Type B pancreatic cell (in vitro differentiated cells): ENCODE results near the gene GAB2. TPM values are rescaled to one million over a fixed set of nuclear protein-coding genes. Genes with fewer than 3 reads are reported as not detected.
"Not testable (repeated sequence)": the region's sequence is repeated elsewhere in the genome, so short reads cannot be mapped to it uniquely, and the experiment has no call there.

Experiments used
- DNase-seq: peaks from one replicate; pipeline ENCODE4 v3.0.0; 2021; ENCODE audit warnings: mixed read lengths; ENCODE audit not compliant: unreplicated experiment; ENCODE audit errors: extremely low spot score
- H3K27ac Mint-ChIP-seq: 2 replicates; pipeline ENCODE4 v1.8.0; 2021; ENCODE audit warnings: mild to moderate bottlenecking, mixed read lengths
- H3K27me3 Mint-ChIP-seq: 2 replicates; pipeline ENCODE4 v1.8.0; 2021; ENCODE audit warnings: mixed read lengths
- H3K36me3 Mint-ChIP-seq: 2 replicates; pipeline ENCODE4 v1.8.0; 2021; ENCODE audit warnings: mixed read lengths
- H3K4me1 Mint-ChIP-seq: one replicate; pipeline ENCODE4 v1.8.0; 2021; ENCODE audit warnings: mixed read lengths; ENCODE audit not compliant: unreplicated experiment
- H3K4me3 Mint-ChIP-seq: 2 replicates; pipeline ENCODE4 v1.8.0; 2021; ENCODE audit warnings: mild to moderate bottlenecking, mixed read lengths
- H3K9me3 Mint-ChIP-seq: 2 replicates; pipeline ENCODE4 v1.8.0; 2021; ENCODE audit warnings: mixed read lengths
- total RNA-seq: library from RNA; stranded (reverse); gene quantifications from 2 replicates; pipeline ENCODE4 v1.2.1, GENCODE V29; 2021; ENCODE audit warnings: low replicate concordance
- TF ChIP-seq, protein P1 (sequence below): fragments of 200-600 bp; sonication (generic); conservative IDR thresholded peaks from 2 replicates; pipeline ENCODE4 v1.5.0; 2021; ENCODE audit warnings: antibody characterized with exemption, mild to moderate bottlenecking

Gene GAB2
- total RNA-seq, 1 donor from 2014 or later: 23.3 TPM

DNA sequence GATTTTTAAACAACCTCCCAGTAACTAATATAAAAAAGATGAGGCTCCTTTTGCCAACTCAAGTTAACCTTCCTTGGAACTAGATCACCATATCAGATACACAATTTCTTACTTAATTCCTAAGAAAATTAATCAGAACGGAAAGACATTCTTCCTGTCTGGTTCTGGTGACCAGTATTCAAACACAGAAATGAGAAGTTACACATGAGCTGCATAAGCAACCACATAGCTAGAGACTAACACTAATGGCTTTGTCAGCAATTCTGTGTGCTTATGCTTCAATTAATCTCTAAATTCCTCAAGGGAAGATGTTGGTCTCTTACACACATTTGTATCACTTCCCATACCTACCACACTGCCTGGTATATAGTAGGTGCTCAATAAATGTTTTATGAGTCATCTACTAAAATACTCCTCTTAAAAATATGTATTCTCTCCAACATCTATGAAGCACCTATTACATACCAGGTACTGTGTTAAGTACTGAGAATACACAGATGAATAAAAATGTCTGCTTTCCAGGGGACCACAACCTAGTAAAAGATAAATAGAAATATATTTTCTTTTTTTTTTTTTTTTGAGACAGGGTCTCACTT, 54.5 kb downstream of the GAB2 start:
- Mint-ChIP-seq H3K27ac (no peak overlapping the region), H3K4me1 (peaks cover 28% of the 10 kb centered on the region), H3K4me3 (no peak overlapping the region), H3K36me3 (no peaks in the 10 kb centered on the region), H3K9me3 (no peaks in the 10 kb centered on the region), H3K27me3 (no peaks in the 10 kb centered on the region)
- TF ChIP-seq, protein P1, sequence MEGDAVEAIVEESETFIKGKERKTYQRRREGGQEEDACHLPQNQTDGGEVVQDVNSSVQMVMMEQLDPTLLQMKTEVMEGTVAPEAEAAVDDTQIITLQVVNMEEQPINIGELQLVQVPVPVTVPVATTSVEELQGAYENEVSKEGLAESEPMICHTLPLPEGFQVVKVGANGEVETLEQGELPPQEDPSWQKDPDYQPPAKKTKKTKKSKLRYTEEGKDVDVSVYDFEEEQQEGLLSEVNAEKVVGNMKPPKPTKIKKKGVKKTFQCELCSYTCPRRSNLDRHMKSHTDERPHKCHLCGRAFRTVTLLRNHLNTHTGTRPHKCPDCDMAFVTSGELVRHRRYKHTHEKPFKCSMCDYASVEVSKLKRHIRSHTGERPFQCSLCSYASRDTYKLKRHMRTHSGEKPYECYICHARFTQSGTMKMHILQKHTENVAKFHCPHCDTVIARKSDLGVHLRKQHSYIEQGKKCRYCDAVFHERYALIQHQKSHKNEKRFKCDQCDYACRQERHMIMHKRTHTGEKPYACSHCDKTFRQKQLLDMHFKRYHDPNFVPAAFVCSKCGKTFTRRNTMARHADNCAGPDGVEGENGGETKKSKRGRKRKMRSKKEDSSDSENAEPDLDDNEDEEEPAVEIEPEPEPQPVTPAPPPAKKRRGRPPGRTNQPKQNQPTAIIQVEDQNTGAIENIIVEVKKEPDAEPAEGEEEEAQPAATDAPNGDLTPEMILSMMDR: no peak
- no peak for DNase-seq

DNA sequence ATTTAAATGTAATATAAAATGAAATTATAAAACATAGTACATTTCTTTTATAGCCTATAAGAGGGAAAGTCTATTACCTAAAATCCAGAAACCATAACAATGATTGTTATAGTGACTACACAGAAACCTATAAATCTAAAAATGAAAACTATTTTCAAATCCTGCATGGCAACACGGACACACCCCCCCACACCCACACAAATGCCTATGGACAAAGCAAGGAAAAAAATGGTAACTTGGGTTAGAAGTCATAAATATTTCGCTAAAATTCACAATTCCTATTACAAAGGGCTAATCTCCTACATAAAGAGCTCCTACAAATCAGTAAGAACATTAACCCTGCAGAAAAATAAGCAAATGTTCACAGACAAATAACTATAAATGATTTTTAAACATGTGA, 56.4 kb downstream of the GAB2 start:
- Mint-ChIP-seq H3K4me3 (no peak overlapping the region), H3K4me1 (peaks cover 23% of the 10 kb centered on the region), H3K36me3 (peaks cover 8% of the 10 kb centered on the region), H3K27ac (peak overlapping the region; percentile 67), H3K9me3 (peaks cover 5% of the 10 kb centered on the region), H3K27me3 (no peaks in the 10 kb centered on the region)
- DNase-seq: no peak
- TF ChIP-seq, protein P1: no peak

DNA sequence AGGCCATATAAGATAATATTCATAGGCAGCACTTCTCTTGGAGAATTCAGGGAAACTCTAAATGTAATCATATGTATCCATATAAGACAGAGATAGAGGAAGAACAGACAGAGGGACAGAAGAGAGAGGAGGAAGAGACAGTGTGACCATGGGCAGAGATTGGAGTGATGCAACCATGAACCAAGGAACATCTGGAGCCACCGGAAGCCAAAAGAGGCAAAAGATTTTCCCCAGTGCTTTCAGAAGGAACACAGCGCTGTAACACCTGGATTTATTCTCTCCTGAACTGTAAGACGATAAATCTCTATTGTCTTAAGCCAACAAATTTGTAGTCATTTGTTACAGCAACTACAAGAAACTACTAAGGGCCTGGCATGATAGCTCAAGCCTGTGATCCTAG, 57.7 kb downstream of the GAB2 start:
- no peak overlapping the region for H3K4me3 Mint-ChIP-seq
- H3K27me3 Mint-ChIP-seq: no peaks in the 10 kb centered on the region
- no peak overlapping the region for H3K27ac Mint-ChIP-seq
- H3K36me3 Mint-ChIP-seq: peaks cover 8% of the 10 kb centered on the region
- H3K4me1 Mint-ChIP-seq: peaks cover 17% of the 10 kb centered on the region
- no peak for DNase-seq
- H3K9me3 Mint-ChIP-seq: peaks cover 5% of the 10 kb centered on the region
- TF ChIP-seq, protein P1: no peak

DNA sequence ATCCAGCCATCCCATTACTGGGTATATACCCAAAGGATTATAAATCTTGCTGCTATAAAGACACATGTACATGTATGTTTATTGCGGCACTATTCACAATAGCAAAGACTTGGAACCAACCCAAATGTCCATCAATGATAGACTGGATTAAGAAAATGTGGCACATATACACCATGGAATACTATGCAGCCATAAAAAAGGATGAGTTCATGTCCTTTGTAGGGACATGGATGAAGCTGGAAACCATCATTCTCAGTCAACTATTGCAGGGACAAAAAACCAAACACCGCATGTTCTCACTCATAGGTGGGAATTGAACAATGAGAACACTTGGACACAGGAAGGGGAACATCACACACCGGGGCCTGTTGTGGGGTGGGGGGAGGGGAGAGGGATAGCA, 59.7 kb downstream of the GAB2 start:
- not testable (repeated sequence) for H3K4me3 Mint-ChIP-seq, H3K9me3 Mint-ChIP-seq, DNase-seq, H3K27ac Mint-ChIP-seq, H3K36me3 Mint-ChIP-seq, H3K27me3 Mint-ChIP-seq
- H3K4me1 Mint-ChIP-seq: peaks cover 27% of the 10 kb centered on the region

DNA sequence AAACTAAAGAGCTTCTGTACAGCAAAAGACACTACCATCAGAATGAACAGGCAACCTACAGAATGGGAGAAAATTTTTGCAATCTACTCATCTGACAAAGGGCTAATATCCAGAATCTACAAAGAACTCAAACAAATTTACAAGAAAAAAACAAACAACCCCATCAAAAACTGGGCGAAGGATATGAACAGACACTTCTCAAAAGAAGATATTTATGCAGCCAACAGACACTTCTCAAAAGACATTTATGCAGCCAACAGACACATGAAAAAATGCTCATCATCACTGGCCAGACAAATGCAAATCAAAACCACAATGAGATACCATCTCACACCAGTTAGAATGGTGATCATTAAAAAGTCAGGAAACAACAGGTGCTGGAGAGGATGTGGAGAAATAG, 60.2 kb downstream of the GAB2 start:
- not testable (repeated sequence) for H3K4me3 Mint-ChIP-seq, H3K36me3 Mint-ChIP-seq, H3K27ac Mint-ChIP-seq, H3K27me3 Mint-ChIP-seq, DNase-seq, H3K9me3 Mint-ChIP-seq
- peaks cover 27% of the 10 kb centered on the region for H3K4me1 Mint-ChIP-seq

DNA sequence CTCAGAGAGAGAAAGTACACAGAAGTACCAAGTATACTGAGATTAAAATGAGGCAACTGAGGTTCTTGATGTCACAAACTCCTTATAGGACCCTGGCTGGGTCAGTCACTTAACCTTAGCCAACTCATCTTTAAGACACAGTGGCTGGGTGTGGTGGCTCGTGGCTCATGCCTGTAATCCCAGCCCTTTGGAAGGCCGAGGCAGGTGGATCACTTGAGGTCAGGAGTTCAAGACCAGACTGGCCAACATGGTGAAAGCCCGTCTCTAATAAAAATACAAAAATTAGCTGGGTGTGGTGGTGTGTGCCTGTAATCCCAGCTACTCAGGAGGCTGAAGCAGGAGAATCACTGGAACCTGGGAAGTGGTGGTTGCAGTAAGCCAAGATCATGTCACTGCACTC, 61.9 kb downstream of the GAB2 start:
- DNase-seq, H3K27ac Mint-ChIP-seq, H3K27me3 Mint-ChIP-seq, H3K4me3 Mint-ChIP-seq, H3K36me3 Mint-ChIP-seq, H3K9me3 Mint-ChIP-seq: not testable (repeated sequence)
- H3K4me1 Mint-ChIP-seq: peaks cover 31% of the 10 kb centered on the region

DNA sequence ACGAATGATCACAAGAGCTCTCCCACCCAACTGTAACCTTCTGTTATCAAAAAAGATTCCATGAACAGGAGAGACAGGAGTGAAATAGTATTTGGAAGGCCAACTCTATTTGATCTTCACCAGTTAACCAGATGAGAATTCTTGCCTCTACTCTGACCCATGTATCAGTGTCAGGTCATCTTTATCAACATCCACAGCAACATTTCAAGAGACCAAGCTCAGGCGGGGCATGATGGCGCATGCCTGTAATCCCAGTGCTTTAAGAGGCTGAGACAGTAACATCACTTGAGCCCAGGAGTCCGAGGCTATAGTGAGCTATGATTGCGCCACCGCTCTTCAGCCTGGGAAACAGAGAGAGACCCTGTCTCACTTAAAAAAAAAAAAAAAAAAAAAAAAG, 62.3 kb downstream of the GAB2 start:
- H3K9me3 Mint-ChIP-seq: peaks cover 5% of the 10 kb centered on the region
- H3K36me3 Mint-ChIP-seq: peaks cover 8% of the 10 kb centered on the region
- DNase-seq: no peak
- TF ChIP-seq, protein P1: no peak
- H3K27ac Mint-ChIP-seq: peak overlapping the region; percentile 42
- H3K4me1 Mint-ChIP-seq: peaks cover 35% of the 10 kb centered on the region
- no peaks in the 10 kb centered on the region for H3K27me3 Mint-ChIP-seq
- peak overlapping the region; percentile 10 for H3K4me3 Mint-ChIP-seq
